Activated gamma-delta T cell treated with anti-CD3 and anti-CD28 coated beads, Interleukin-2, amount 50 U/mL, for 16 hours (primary cell): ENCODE data around the gene GPR137B.
"Not testable (repeated sequence)": the region's sequence is repeated elsewhere in the genome, so short reads cannot be mapped to it uniquely, and the experiment has no call there.

Experiments
- DNase-seq: peaks from one replicate; pipeline ENCODE4 v3.0.0-alpha.2; 2020; ENCODE audit warnings: low read depth

GPR137B gene

GRCh38 chr1:236161755-236162154 is 19.4 kb downstream of the GPR137B start:
- DNase-seq = not testable (repeated sequence)

GRCh38 chr1:236163463-236164153 is 21.3 kb downstream of the GPR137B start:
- no peak for DNase-seq

- DNase-seq = no peak
Observed at GRCh38 chr1:236164273-236164672, 21.9 kb downstream of the GPR137B start.

- no peak for DNase-seq
Observed at GRCh38 chr1:236165238-236165981, 23.1 kb downstream of the GPR137B start.

- no peak for DNase-seq
Observed at GRCh38 chr1:236166041-236166440, 23.7 kb downstream of the GPR137B start.

- DNase-seq = no peak
Observed at GRCh38 chr1:236167154-236167553, 24.8 kb downstream of the GPR137B start.

- DNase-seq = no peak
Observed at GRCh38 chr1:236167578-236167977, 25.2 kb downstream of the GPR137B start.

GRCh38 chr1:236168716-236169429 is 26.5 kb downstream of the GPR137B start:
- DNase-seq = no peak

GRCh38 chr1:236172041-236172579 is 29.8 kb downstream of the GPR137B start:
- no peak for DNase-seq

- no peak for DNase-seq
Observed at GRCh38 chr1:236173174-236173767, 30.9 kb downstream of the GPR137B start.

GRCh38 chr1:236175642-236176336 is 33.5 kb downstream of the GPR137B start:
- no peak for DNase-seq

GRCh38 chr1:236176337-236177336 is 34.3 kb downstream of the GPR137B start:
- no peak for DNase-seq

GRCh38 chr1:236179634-236180033 is 37.3 kb downstream of the GPR137B start:
- no peak for DNase-seq

GRCh38 chr1:236181059-236181458 is 38.7 kb downstream of the GPR137B start:
- DNase-seq = no peak

GRCh38 chr1:236185687-236186086 is 43.3 kb downstream of the GPR137B start:
- DNase-seq = no peak

GRCh38 chr1:236186471-236186870 is 44.1 kb downstream of the GPR137B start:
- DNase-seq = not testable (repeated sequence)

GRCh38 chr1:236188084-236188483 is 45.7 kb downstream of the GPR137B start:
- not testable (repeated sequence) for DNase-seq

GRCh38 chr1:236193184-236193583 is 50.8 kb downstream of the GPR137B start:
- DNase-seq = no peak

- no peak for DNase-seq
Observed at GRCh38 chr1:236200925-236201324, 58.6 kb downstream of the GPR137B start.

- DNase-seq = no peak
Observed at GRCh38 chr1:236201786-236202185, 59.4 kb downstream of the GPR137B start.
